Lung (tissue), 12 donors: Measurements from ENCODE around the gene SLIT2. TPM values are rescaled to one million over a fixed set of nuclear protein-coding genes. Genes with fewer than 3 reads are reported as not detected.

Source experiments
- ATAC-seq: fragments of 200-7000 bp; cut with Tn5 transposase; one replicate; pipeline ENCODE4 v1.9.1; 2020; ENCODE audit warnings: moderate number of reproducible peaks; ENCODE audit not compliant: insufficient read depth, low FRiP score
- DNase-seq, 3 donors: peaks; one replicate each; pipeline ENCODE4 v3.0.0-alpha.2; 2013 to 2017
- H3K27ac ChIP-seq, 2 donors: one replicate each; pipeline ENCODE4 v1.5.1; 2013; ENCODE audit warnings: mild to moderate bottlenecking in 2 of 2, moderate library complexity in 2 of 2, control low read depth in 1 of 2, inconsistent platforms in 1 of 2, low read depth in 1 of 2, low read length in 1 of 2
- H3K27me3 ChIP-seq, 3 donors: one replicate each; pipeline ENCODE4 v1.5.1; 2013; ENCODE audit warnings: low read length in 2 of 3; ENCODE audit not compliant: control insufficient read depth in 3 of 3, insufficient read depth in 3 of 3
- H3K36me3 ChIP-seq, 4 donors: one replicate each; pipeline ENCODE4 v1.5.1; 2013; ENCODE audit warnings: low read length in 4 of 4, mild to moderate bottlenecking in 1 of 4, moderate library complexity in 1 of 4; ENCODE audit not compliant: control insufficient read depth in 4 of 4, insufficient read depth in 4 of 4
- H3K4me1 ChIP-seq, 5 donors: one replicate each; pipeline ENCODE4 v1.5.1; 2013; ENCODE audit warnings: low read length in 5 of 5, mild to moderate bottlenecking in 2 of 5, moderate library complexity in 1 of 5; ENCODE audit not compliant: control insufficient read depth in 5 of 5, insufficient read depth in 5 of 5
- H3K4me3 ChIP-seq: one replicate; pipeline ENCODE4 v1.5.1; 2013; ENCODE audit warnings: mild to moderate bottlenecking, control low read depth, moderate library complexity
- H3K9ac ChIP-seq, 2 donors: one replicate each; pipeline ENCODE4 v1.5.1; 2013; ENCODE audit warnings: low read length in 2 of 2, control low read depth in 1 of 2; ENCODE audit not compliant: insufficient read depth in 1 of 2
- H3K9me3 ChIP-seq, 4 donors: one replicate each; pipeline ENCODE4 v1.5.1; 2013; ENCODE audit warnings: low read length in 3 of 4, mild to moderate bottlenecking in 1 of 4, moderate library complexity in 1 of 4; ENCODE audit not compliant: control insufficient read depth in 4 of 4, insufficient read depth in 3 of 4
- WGBS, 2 donors: extraction: QIAGEN DNeasy Blood & Tissue Kit; methylation state at CpG; one replicate each; pipeline ENCODE4 v1.1.7; 2013; 5-methylcytosine and 5-hydroxymethylcytosine counted together
- polyA plus RNA-seq, 2 donors: library from polyadenylated mRNA; stranded (reverse); fragments of 200-250 nt; gene quantifications; one replicate each; pipeline ENCODE4 v1.2.1, GENCODE V29; 2013
- total RNA-seq, 2 donors: library from RNA; depleted of rRNA in 1 of 2; stranded (reverse); fragments of >200 nt in 1 of 2; gene quantifications; one replicate each; pipeline ENCODE4 v1.2.1, GENCODE V29; 2014 to 2021
- TF ChIP-seq, protein P1 (sequence below): IDR thresholded peaks from 2 replicates; pipeline ENCODE4 v1.5.1; 2012; ENCODE audit warnings: mild to moderate bottlenecking; ENCODE audit errors: control extremely low read depth, extremely low read depth
- donor health status: control.
- donor health status: control.
- donor health status: Bipolar disorder and iron deficiency.
- donor health status: healthy.
- donor health status: DM: yes; HTN: yes; CAD: no.

SLIT2 gene
- total and polyA plus RNA-seq, 4 donors = 6.6 to 159 (median 32.4) TPM

DNA sequence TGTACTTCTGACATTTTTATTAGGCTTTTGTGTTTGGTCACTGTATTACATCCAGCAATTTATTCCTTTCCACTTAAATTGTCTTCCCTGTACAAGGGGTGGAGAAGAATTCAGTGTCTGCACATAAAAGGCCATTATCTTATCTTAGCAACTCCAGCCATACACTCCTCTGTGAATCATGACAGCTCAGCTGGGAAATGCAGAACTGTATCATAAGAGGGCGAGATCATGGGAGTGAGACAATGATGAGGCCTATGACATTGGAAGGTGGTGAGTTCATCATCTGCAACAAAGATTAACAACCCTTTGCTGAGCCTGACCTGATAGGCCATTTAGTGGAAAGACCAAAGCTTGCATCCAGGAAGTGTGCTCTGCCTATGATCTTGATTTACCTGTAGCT lies 33.3 kb downstream of the SLIT2 start:
- no peak for DNase-seq
- H3K27me3 ChIP-seq = no peaks in the 10 kb centered on the region
- H3K4me1 ChIP-seq = peaks cover 0 to 6% (median 3%) of the 10 kb centered on the region in 5 donors
- TF ChIP-seq, protein P1, sequence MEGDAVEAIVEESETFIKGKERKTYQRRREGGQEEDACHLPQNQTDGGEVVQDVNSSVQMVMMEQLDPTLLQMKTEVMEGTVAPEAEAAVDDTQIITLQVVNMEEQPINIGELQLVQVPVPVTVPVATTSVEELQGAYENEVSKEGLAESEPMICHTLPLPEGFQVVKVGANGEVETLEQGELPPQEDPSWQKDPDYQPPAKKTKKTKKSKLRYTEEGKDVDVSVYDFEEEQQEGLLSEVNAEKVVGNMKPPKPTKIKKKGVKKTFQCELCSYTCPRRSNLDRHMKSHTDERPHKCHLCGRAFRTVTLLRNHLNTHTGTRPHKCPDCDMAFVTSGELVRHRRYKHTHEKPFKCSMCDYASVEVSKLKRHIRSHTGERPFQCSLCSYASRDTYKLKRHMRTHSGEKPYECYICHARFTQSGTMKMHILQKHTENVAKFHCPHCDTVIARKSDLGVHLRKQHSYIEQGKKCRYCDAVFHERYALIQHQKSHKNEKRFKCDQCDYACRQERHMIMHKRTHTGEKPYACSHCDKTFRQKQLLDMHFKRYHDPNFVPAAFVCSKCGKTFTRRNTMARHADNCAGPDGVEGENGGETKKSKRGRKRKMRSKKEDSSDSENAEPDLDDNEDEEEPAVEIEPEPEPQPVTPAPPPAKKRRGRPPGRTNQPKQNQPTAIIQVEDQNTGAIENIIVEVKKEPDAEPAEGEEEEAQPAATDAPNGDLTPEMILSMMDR = no peak
- peaks cover 0 to 22% (median 4%) of the 10 kb centered on the region in 4 donors for H3K36me3 ChIP-seq
- ATAC-seq = no peak
- 81 to 95% methylated on average over 1 of the region's 1 CpG for WGBS, 2 donors
- no peak overlapping the region for H3K4me3 ChIP-seq
- H3K27ac ChIP-seq = no peak overlapping the region
- no peaks in the 10 kb centered on the region for H3K9me3 ChIP-seq
- no peak overlapping the region for H3K9ac ChIP-seq

DNA sequence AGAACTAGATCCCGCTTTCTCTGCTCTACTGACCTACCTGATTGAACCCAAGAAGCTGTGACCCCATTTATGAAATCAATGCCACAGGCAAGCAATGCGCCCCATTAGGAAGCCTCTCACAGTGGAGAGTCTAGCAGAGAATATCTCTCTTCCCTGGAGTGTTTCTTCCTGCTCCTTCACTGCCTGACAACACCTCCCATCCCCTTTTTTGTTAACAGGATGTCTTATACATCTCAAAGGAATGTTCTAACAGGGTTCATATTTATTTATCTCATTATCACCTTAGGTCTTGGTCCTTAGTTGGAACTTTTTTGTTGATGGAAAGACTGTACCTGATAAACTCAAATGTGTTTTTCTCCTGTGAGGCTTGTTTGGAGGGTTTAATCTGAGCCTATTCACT lies 35.5 kb downstream of the SLIT2 start:
- WGBS, 2 donors = 89 to 92% methylated on average over 2 of the region's 2 CpGs

DNA sequence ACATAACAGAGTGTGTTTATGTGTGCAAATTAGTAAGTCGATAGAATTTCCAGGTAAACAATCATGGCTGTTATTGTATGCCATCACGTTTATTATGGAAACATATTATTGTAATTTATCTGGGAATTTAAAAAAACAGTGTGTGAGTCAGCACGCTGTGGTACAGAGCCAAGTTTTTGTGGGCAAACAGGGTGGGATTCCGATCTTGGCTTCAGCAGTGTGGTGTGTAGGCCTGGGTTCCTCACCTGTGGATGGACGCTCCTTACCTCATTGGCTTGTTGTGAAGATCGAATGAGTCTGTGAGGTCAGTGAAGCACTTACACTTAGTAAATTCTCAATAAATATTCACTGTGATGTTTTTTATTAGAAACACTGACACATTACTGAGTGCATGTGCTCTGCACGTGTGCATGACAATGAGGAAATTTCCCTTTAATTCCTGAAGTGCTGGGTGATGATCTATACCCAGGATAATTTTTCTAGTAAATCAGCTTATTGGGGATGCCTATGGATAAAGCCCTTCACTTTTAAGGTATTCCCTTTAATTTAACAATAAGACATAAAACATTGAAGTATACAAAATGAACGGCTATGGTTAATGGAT lies 36.4 kb downstream of the SLIT2 start:
- Histone ChIP-seq H3K4me3 (no peak overlapping the region), H3K27me3 (no peaks in the 10 kb centered on the region), H3K9ac (no peak overlapping the region), H3K4me1 (no peaks in the 10 kb centered on the region), H3K9me3 (no peaks in the 10 kb centered on the region), H3K27ac (peak overlapping the region in 1 of 2 donors; percentile 17), H3K36me3 (peaks cover 0 to 15% (median 4%) of the 10 kb centered on the region in 4 donors)
- no peak for DNase-seq
- TF ChIP-seq, protein P1 = no peak
- 83 to 90% methylated on average over 8 of the region's 8 CpGs for WGBS, 2 donors
- ATAC-seq = no peak

More for the DNA sequence above, 35.5 kb downstream of the SLIT2 start:
- DNase-seq (no peak), ATAC-seq (no peak)
- Histone ChIP-seq H3K36me3 (peaks cover 0 to 18% (median 4%) of the 10 kb centered on the region in 4 donors), H3K9me3 (no peaks in the 10 kb centered on the region), H3K27me3 (no peaks in the 10 kb centered on the region), H3K4me1 (no peaks in the 10 kb centered on the region), H3K4me3 (no peak overlapping the region), H3K9ac (no peak overlapping the region), H3K27ac (no peak overlapping the region)
- TF ChIP-seq, protein P1 = no peak
